Fibroblast of skin of scalp (primary cell): ENCODE measurements around the gene EMID1. TPM values are rescaled to one million over a fixed set of nuclear protein-coding genes. Genes with fewer than 3 reads are reported as not detected.
A peak's percentile ranks its signal among the peaks of the same experiment; 100 is the strongest.

ENCODE experiments used
- DNase-seq: peaks from one replicate; pipeline ENCODE4 v3.0.0-alpha.2; 2013
- polyA plus RNA-seq, 2 experiments: library from polyadenylated mRNA; unstranded; fragments of 120-200 nt; gene quantifications; one replicate each; pipeline ENCODE4 v1.2.1, GENCODE V29; 2013; ENCODE audit not compliant: insufficient read length in 2 of 2

The EMID1 gene
- polyA plus RNA-seq (2013, experiment 1 of 2; ENCODE audit: insufficient read length) = 1.1 TPM
- 1.5 TPM for polyA plus RNA-seq (2013, experiment 2 of 2; ENCODE audit: insufficient read length)

- DNase-seq = peak; percentile 20
Observed at GRCh38 chr22:29205594-29206371, at the start of gene EMID1. Gene EMID1 (plus strand): TSS chr22:29205896. CDS start chr22:29206039, 143 bp downstream.

GRCh38 chr22:29155966-29156365 lies 49.7 kb upstream of the EMID1 start:
- no peak for DNase-seq

- DNase-seq = peak; percentile 12
Observed at GRCh38 chr22:29156507-29156906, 49.2 kb upstream of the EMID1 start.

- no peak for DNase-seq
Observed at GRCh38 chr22:29157759-29158535, 47.7 kb upstream of the EMID1 start.

GRCh38 chr22:29158546-29158945 lies 47.1 kb upstream of the EMID1 start:
- no peak for DNase-seq

GRCh38 chr22:29163808-29164207 lies 41.9 kb upstream of the EMID1 start:
- DNase-seq = no peak

GRCh38 chr22:29165321-29166060 lies 40.2 kb upstream of the EMID1 start:
- no peak for DNase-seq

- no peak for DNase-seq
Observed at GRCh38 chr22:29166180-29166579, 39.5 kb upstream of the EMID1 start.

- DNase-seq = no peak
Observed at GRCh38 chr22:29167032-29167911, 38.4 kb upstream of the EMID1 start.

- DNase-seq = no peak
Observed at GRCh38 chr22:29171721-29172120, 34.0 kb upstream of the EMID1 start.

- no peak for DNase-seq
Observed at GRCh38 chr22:29172216-29172615, 33.5 kb upstream of the EMID1 start.

- DNase-seq = no peak
Observed at GRCh38 chr22:29175312-29175835, 30.3 kb upstream of the EMID1 start.

GRCh38 chr22:29183971-29184848 lies 21.5 kb upstream of the EMID1 start:
- DNase-seq = no peak

- no peak for DNase-seq
Observed at GRCh38 chr22:29184849-29185490, 20.7 kb upstream of the EMID1 start.

GRCh38 chr22:29186302-29186701 lies 19.4 kb upstream of the EMID1 start:
- DNase-seq = no peak

- DNase-seq = peak; percentile 15
Observed at GRCh38 chr22:29187831-29188230, 17.9 kb upstream of the EMID1 start.

- DNase-seq = no peak
Observed at GRCh38 chr22:29190051-29190450, 15.6 kb upstream of the EMID1 start.

- DNase-seq = peak; percentile 21
Observed at GRCh38 chr22:29190918-29191317, 14.8 kb upstream of the EMID1 start.

GRCh38 chr22:29193021-29193420 lies 12.7 kb upstream of the EMID1 start:
- DNase-seq = no peak

GRCh38 chr22:29194184-29194583 lies 11.5 kb upstream of the EMID1 start:
- DNase-seq = no peak
